Measurements from ENCODE around the gene PCDHGA10. TPM values are rescaled to one million over a fixed set of nuclear protein-coding genes. Genes with fewer than 3 reads are reported as not detected.

Gene PCDHGA10
- total RNA-seq, 1 experiment from 2014 or later = 8.5 TPM

- Histone ChIP-seq H3K9me3 (ENCODE audit: low read length) (no peaks in the 10 kb centered on the region), H3K79me2 (ENCODE audit: low read length) (peaks cover 32% of the 10 kb centered on the region), H3K4me1 (ENCODE audit: low read length) (peaks cover 23% of the 10 kb centered on the region)
Measured at GRCh38 chr5:141441571-141442170, 28.9 kb downstream of the PCDHGA10 start.

GRCh38 chr5:141465351-141465750 is 52.6 kb downstream of the PCDHGA10 start:
- Histone ChIP-seq H3K9me3 (ENCODE audit: low read length) (no peaks in the 10 kb centered on the region), H3K4me1 (ENCODE audit: low read length) (no peaks in the 10 kb centered on the region), H4K20me1 (ENCODE audit: insufficient read depth, low read depth, low read length) (no peaks in the 10 kb centered on the region), H3K4me3 (ENCODE audit: low read length) (no peak overlapping the region), H3K27me3 (ENCODE audit: low read length) (no peaks in the 10 kb centered on the region), H3K9me2 (replicated peaks; ENCODE audit: insufficient read depth, low read length) (no peaks in the 10 kb centered on the region), H3K36me3 (ENCODE audit: insufficient read depth, low read length) (no peaks in the 10 kb centered on the region), H3K9ac (ENCODE audit: low read length) (no peak overlapping the region), H3K27ac (ENCODE audit: low read length) (no peak overlapping the region), H2AFZ (ENCODE audit: low read length) (no peak overlapping the region), H3K4me2 (ENCODE audit: low read depth, low read length, poor library complexity, severe bottlenecking) (no peak overlapping the region), H3K79me2 (ENCODE audit: low read length) (peaks cover 35% of the 10 kb centered on the region)
- no peak for DNase-seq

More at GRCh38 chr5:141441571-141442170, 28.9 kb downstream of the PCDHGA10 start:
- DNase-seq = no peak
- Histone ChIP-seq H3K27me3 (ENCODE audit: low read length) (no peaks in the 10 kb centered on the region), H3K4me2 (ENCODE audit: low read depth, low read length, poor library complexity, severe bottlenecking) (peak overlapping the region; percentile 49), H3K27ac (ENCODE audit: low read length) (peak overlapping the region; percentile 89; the same call in 1 of the 2 replicates), H3K9me2 (replicated peaks; ENCODE audit: insufficient read depth, low read length) (no peaks in the 10 kb centered on the region), H2AFZ (ENCODE audit: low read length) (no peak overlapping the region), H3K4me3 (ENCODE audit: low read length) (no peak overlapping the region), H3K9ac (ENCODE audit: low read length) (no peak overlapping the region), H3K36me3 (ENCODE audit: insufficient read depth, low read length) (peaks cover 6% of the 10 kb centered on the region), H4K20me1 (ENCODE audit: insufficient read depth, low read depth, low read length) (no peaks in the 10 kb centered on the region)

Other genes with a start within 250 kb of the PCDHGA10 start
- not detected in 2 replicates for gene PCDHB7, start 240.3 kb upstream of the PCDHGA10 start, total RNA-seq (2014; rRNA removed; shearing (Covaris generic); ENCODE audit: low replicate concordance)
- gene PCDHB8, start 235.2 kb upstream of the PCDHGA10 start, total RNA-seq (2014; rRNA removed; shearing (Covaris generic); ENCODE audit: low replicate concordance) = not detected in 2 replicates
- gene PCDHB16, start 230.6 kb upstream of the PCDHGA10 start, total RNA-seq (2014; rRNA removed; shearing (Covaris generic); ENCODE audit: low replicate concordance) = 0.04 and 0.54 TPM in 2 replicates
- 0.11 and 0.29 TPM in 2 replicates for gene PCDHB9, start 225.8 kb upstream of the PCDHGA10 start, total RNA-seq (2014; rRNA removed; shearing (Covaris generic); ENCODE audit: low replicate concordance)
- 0.11 TPM in 1 of 2 replicates, not detected in the other for gene PCDHB10, start 220.6 kb upstream of the PCDHGA10 start, total RNA-seq (2014; rRNA removed; shearing (Covaris generic); ENCODE audit: low replicate concordance)
- gene PCDHB11, start 213.4 kb upstream of the PCDHGA10 start, total RNA-seq (2014; rRNA removed; shearing (Covaris generic); ENCODE audit: low replicate concordance) = not detected in 2 replicates
- not detected in 2 replicates for gene PCDHB12, start 204.3 kb upstream of the PCDHGA10 start, total RNA-seq (2014; rRNA removed; shearing (Covaris generic); ENCODE audit: low replicate concordance)
- gene PCDHB13, start 199.1 kb upstream of the PCDHGA10 start, total RNA-seq (2014; rRNA removed; shearing (Covaris generic); ENCODE audit: low replicate concordance) = 0.19 and 0.69 TPM in 2 replicates
- 0.48 and 0.90 TPM in 2 replicates for gene PCDHB14, start 189.6 kb upstream of the PCDHGA10 start, total RNA-seq (2014; rRNA removed; shearing (Covaris generic); ENCODE audit: low replicate concordance)
- 0.25 TPM in 1 of 2 replicates, not detected in the other for gene PCDHB15, start 167.6 kb upstream of the PCDHGA10 start, total RNA-seq (2014; rRNA removed; shearing (Covaris generic); ENCODE audit: low replicate concordance)
- gene SLC25A2, start 108.9 kb upstream of the PCDHGA10 start, total RNA-seq (2014; rRNA removed; shearing (Covaris generic); ENCODE audit: low replicate concordance) = 0.65 and 0.82 TPM in 2 replicates
- 70.0 and 85.9 TPM in 2 replicates for gene TAF7, start 92.2 kb upstream of the PCDHGA10 start, total RNA-seq (2014; rRNA removed; shearing (Covaris generic); ENCODE audit: low replicate concordance)
- gene PCDHGA1, start 82.5 kb upstream of the PCDHGA10 start, total RNA-seq (2014; rRNA removed; shearing (Covaris generic); ENCODE audit: low replicate concordance) = 0.48 and 1.2 TPM in 2 replicates
- gene PCDHGA2, start 74.2 kb upstream of the PCDHGA10 start, total RNA-seq (2014; rRNA removed; shearing (Covaris generic); ENCODE audit: low replicate concordance) = 0.04 TPM in 1 of 2 replicates, not detected in the other
- not detected in 2 replicates for gene PCDHGA3, start 69.2 kb upstream of the PCDHGA10 start, total RNA-seq (2014; rRNA removed; shearing (Covaris generic); ENCODE audit: low replicate concordance)
- gene PCDHGB1, start 62.9 kb upstream of the PCDHGA10 start, total RNA-seq (2014; rRNA removed; shearing (Covaris generic); ENCODE audit: low replicate concordance) = 14.0 and 15.3 TPM in 2 replicates
- 11.1 and 13.5 TPM in 2 replicates for gene PCDHGA4, start 58.0 kb upstream of the PCDHGA10 start, total RNA-seq (2014; rRNA removed; shearing (Covaris generic); ENCODE audit: low replicate concordance)
- gene PCDHGB2, start 53.0 kb upstream of the PCDHGA10 start, total RNA-seq (2014; rRNA removed; shearing (Covaris generic); ENCODE audit: low replicate concordance) = 9.8 and 11.5 TPM in 2 replicates
- 8.8 and 9.7 TPM in 2 replicates for gene PCDHGA5, start 48.8 kb upstream of the PCDHGA10 start, total RNA-seq (2014; rRNA removed; shearing (Covaris generic); ENCODE audit: low replicate concordance)
- 19.5 and 22.7 TPM in 2 replicates for gene PCDHGB3, start 42.7 kb upstream of the PCDHGA10 start, total RNA-seq (2014; rRNA removed; shearing (Covaris generic); ENCODE audit: low replicate concordance)
- 10.9 and 14.5 TPM in 2 replicates for gene PCDHGA6, start 39.1 kb upstream of the PCDHGA10 start, total RNA-seq (2014; rRNA removed; shearing (Covaris generic); ENCODE audit: low replicate concordance)
- 8.4 and 11.5 TPM in 2 replicates for gene PCDHGA7, start 30.2 kb upstream of the PCDHGA10 start, total RNA-seq (2014; rRNA removed; shearing (Covaris generic); ENCODE audit: low replicate concordance)
- gene PCDHGB4, start 25.3 kb upstream of the PCDHGA10 start, total RNA-seq (2014; rRNA removed; shearing (Covaris generic); ENCODE audit: low replicate concordance) = 6.3 and 10.0 TPM in 2 replicates
- 8.8 and 9.6 TPM in 2 replicates for gene PCDHGA8, start 20.4 kb upstream of the PCDHGA10 start, total RNA-seq (2014; rRNA removed; shearing (Covaris generic); ENCODE audit: low replicate concordance)
- gene PCDHGB5, start 15.0 kb upstream of the PCDHGA10 start, total RNA-seq (2014; rRNA removed; shearing (Covaris generic); ENCODE audit: low replicate concordance) = 17.0 and 26.4 TPM in 2 replicates
- gene PCDHGA9, start 10.2 kb upstream of the PCDHGA10 start, total RNA-seq (2014; rRNA removed; shearing (Covaris generic); ENCODE audit: low replicate concordance) = 13.0 and 15.7 TPM in 2 replicates
- gene PCDHGB6, start 5.0 kb upstream of the PCDHGA10 start, total RNA-seq (2014; rRNA removed; shearing (Covaris generic); ENCODE audit: low replicate concordance) = 5.5 and 8.8 TPM in 2 replicates
- gene PCDHGB7, start 4.7 kb downstream of the PCDHGA10 start, total RNA-seq (2014; rRNA removed; shearing (Covaris generic); ENCODE audit: low replicate concordance) = 6.3 and 10.4 TPM in 2 replicates
- gene PCDHGA11, start 8.1 kb downstream of the PCDHGA10 start, total RNA-seq (2014; rRNA removed; shearing (Covaris generic); ENCODE audit: low replicate concordance) = 9.3 and 10.4 TPM in 2 replicates
- gene PCDHGA12, start 17.5 kb downstream of the PCDHGA10 start, total RNA-seq (2014; rRNA removed; shearing (Covaris generic); ENCODE audit: low replicate concordance) = 6.6 and 7.8 TPM in 2 replicates
- 61.3 and 75.2 TPM in 2 replicates for gene PCDHGC3, start 63.0 kb downstream of the PCDHGA10 start, total RNA-seq (2014; rRNA removed; shearing (Covaris generic); ENCODE audit: low replicate concordance)
- 7.0 and 11.8 TPM in 2 replicates for gene PCDHGC4, start 72.0 kb downstream of the PCDHGA10 start, total RNA-seq (2014; rRNA removed; shearing (Covaris generic); ENCODE audit: low replicate concordance)
- 5.1 and 5.8 TPM in 2 replicates for gene PCDHGC5, start 76.1 kb downstream of the PCDHGA10 start, total RNA-seq (2014; rRNA removed; shearing (Covaris generic); ENCODE audit: low replicate concordance)
- gene DIAPH1, start 206.0 kb downstream of the PCDHGA10 start, total RNA-seq (2014; rRNA removed; shearing (Covaris generic); ENCODE audit: low replicate concordance) = 147 and 181 TPM in 2 replicates
- gene HDAC3, start 223.9 kb downstream of the PCDHGA10 start, total RNA-seq (2014; rRNA removed; shearing (Covaris generic); ENCODE audit: low replicate concordance) = 96.0 and 128 TPM in 2 replicates
- 20.4 and 48.3 TPM in 2 replicates for gene RELL2, start 224.0 kb downstream of the PCDHGA10 start, total RNA-seq (2014; rRNA removed; shearing (Covaris generic); ENCODE audit: low replicate concordance)
- gene FCHSD1, start 238.4 kb downstream of the PCDHGA10 start, total RNA-seq (2014; rRNA removed; shearing (Covaris generic); ENCODE audit: low replicate concordance) = 14.6 and 19.3 TPM in 2 replicates

All from Karpas-422 (cell line).